CD4-positive, alpha-beta T cell treated with Interleukin-2 at 100 ng/mL for 4 hours (primary cell): ENCODE data around the gene PHACTR4.
"Not testable (repeated sequence)": the region's sequence is repeated elsewhere in the genome, so short reads cannot be mapped to it uniquely, and the experiment has no call there.

ENCODE experiments used
- DNase-seq: peaks from one replicate; pipeline ENCODE4 v3.0.0-alpha.2; 2020; ENCODE audit warnings: low spot score

PHACTR4 gene

DNA sequence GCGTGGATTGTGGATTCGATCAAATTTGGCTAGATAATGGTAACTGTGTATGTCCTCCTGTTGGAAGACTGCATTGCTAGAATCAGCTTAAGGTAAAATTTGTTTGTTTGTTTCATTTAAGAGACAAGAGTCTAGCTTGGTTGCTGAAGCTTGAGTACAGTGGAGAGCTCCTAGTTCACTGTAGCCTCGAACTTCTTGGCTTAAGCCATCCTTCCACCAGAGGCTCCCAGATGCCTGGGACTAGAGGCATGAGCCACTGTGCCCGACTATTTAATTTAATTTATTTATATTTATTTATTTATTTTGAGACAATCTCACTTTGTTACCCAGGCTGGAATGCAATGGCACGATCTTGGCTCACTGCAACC is 1.5 kb downstream of the PHACTR4 start:
- DNase-seq, result no peak

DNA sequence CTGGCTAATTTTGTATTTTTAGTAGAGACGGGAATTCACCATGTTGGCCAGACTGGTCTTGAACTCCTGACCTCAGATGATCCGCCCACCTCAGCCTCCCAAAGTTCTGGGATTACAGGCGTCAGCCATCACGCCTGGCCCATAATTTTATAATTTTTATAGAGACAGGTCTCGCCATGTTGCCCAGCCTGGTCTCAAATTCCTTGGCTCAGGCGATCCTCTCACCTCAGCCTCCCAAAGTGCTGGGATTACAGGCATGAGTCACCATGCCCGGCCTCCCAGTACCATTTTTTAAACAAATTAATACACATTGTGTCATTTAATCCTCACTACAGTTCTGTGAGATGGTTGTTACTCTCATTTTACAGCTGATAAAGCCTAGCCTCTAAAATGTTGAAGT is 3.9 kb downstream of the PHACTR4 start:
- DNase-seq, result not testable (repeated sequence)

DNA sequence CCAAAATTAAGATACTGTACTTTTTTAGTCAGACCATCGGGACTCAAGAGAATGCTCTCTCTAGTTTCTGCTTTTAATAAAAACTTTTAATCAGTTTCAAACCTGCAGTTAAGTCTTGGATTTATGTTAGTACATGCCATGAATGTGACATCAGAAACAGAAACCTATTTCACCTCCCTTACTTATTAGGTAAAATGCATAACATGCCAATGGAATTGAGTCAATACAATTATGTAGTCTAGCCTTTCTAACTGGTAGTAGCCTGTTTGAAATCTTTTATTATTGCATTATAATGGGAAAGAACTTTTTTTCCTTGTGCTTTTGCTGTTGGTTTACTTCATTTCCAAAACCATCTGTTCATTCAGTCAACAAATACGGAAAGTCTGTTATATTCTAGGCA is 4.8 kb downstream of the PHACTR4 start:
- no peak for DNase-seq

DNA sequence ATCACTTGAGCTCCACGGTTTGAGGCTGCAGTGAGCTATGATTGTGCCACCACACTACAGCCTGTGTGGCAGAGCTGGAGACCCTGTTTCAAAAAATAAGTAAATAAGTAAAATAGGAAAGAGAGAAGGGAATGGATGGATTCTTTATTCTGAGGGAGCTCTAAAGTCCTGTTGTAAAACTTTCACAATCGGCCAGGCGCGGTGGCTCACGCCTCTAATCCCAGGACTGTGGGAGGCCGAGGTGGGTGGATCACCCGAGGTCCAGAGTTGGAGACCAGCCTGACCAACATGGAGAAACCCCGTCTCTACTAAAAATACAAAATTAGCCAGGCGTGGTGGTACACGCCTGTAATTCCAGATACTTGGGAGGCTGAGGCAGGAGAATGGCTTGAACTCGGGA is 6.1 kb downstream of the PHACTR4 start:
- DNase-seq, result not testable (repeated sequence)

DNA sequence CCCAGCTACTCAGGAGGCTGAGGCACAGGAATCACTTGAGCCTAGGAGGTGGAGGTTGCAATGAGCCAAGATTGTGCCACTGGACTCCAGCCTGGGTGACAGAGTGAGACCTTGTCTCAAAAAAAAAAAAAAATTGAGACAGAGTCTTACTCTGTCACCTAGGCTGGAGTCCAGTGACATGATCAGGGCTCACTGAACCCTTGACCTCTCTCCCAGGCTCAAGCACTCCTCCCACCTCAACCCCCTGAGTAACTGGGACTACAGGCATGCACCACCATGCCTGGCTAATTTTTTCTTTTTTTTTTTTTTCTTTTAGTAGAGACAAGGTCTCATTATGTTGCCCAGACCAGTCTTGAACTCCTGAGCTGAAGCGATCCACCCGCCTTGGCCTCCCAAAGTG is 6.7 kb downstream of the PHACTR4 start:
- DNase-seq, result not testable (repeated sequence)

DNA sequence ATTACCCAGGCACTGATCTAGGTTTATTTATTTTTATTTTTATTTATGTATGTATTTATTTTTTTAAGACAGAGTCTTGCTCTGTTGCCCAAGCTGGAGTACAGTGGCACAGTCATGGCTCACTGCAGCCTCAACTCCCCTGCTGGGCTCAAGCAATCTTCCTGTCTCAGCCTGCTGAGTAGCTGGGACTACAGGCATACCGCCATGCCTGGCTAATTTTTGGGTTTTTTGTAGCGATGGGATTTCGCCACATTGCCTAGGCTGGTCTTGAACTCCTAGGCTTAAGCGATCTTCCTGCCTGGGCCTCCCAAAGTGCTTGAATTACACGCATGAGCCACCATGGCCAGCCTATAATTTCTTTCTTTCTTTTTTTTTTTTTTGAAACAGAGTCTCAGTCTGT is 9.4 kb downstream of the PHACTR4 start:
- no peak for DNase-seq

DNA sequence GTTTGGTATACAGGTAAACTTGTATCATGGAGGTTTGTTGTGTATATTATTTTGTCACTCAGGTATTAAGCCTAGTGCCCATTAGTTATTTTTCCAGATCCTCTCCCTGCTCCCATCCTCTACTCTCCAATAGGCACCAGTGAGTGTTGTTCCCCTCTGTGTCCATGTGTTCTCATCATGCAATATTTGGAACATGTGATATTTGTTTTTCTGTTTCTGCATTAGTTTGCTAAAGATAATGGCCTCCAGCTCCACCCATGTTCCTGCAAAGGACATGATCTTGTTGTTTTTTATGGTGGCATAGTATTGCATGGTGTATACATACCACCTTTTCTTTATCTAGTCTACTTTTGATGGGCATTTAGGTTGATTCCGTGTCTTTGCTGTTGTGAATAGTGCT is 10.9 kb downstream of the PHACTR4 start:
- DNase-seq, result no peak

DNA sequence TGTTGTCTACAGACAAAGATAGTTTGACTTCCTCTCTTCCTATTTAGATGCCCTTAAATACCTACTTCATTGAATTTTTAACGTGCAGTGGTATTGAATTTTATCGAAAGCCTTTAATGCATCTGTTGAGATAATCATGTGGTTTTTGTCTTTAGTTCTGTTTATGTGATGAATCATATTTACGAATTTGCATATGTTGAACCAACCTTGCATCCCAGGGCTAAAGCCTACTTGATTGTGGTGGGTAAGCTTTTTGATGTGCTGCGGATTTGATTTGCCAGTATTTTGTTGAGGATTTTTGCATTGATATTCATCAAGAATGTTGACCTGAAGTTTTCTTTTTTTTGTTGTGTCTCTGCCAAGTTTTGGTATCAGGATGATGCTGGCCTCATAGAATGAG is 14.2 kb downstream of the PHACTR4 start:
- DNase-seq, result not testable (repeated sequence)

DNA sequence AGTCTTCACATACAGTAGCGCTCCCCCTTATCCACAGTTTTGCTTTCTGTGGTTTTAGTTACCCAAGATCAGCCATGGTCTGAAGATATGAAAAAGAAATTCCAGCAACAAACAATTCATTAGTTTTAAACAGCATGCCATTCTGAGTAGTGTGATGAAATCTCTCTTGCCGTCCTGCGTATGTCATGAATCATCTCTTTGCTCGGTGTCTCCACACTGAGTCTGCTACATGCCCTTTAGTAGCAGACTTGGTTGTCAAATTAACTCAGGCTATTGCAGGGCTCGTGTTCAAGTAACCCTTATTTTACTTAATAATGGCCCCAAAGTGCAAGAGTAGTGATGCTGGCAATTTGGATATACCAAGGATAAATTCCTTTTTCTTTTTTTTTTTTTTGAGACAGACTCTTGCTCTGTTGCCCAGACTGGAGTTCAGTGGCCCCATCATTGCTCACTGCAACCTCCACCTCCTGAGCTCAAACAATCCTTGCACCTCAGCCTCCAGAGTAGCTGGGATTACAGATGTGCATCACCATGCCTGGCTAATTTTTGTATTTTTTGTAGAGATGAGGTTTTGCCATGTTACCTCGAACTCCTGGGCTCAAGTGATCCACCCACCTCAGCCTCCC is 22.6 kb downstream of the PHACTR4 start:
- no peak for DNase-seq

DNA sequence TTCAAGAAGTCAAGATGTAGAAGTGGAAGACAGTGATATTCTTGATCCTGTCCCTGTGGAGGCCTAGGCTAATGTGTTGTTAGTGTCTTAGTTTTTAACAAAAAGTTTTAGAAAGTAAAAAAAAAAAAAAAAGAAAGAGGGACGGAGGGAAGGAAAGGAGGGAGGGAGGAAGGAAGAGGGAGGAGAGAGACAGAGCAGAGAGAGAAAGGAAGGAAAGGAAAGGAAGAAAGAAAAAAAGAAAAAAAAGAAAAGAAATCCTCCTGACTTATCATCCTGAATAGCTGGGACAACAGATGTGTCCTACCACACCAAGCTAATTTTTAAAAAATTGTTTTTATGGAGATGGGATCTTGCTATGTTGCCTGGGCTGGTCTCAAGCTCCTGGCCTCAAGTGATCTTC is 24.6 kb downstream of the PHACTR4 start:
- no peak for DNase-seq

DNA sequence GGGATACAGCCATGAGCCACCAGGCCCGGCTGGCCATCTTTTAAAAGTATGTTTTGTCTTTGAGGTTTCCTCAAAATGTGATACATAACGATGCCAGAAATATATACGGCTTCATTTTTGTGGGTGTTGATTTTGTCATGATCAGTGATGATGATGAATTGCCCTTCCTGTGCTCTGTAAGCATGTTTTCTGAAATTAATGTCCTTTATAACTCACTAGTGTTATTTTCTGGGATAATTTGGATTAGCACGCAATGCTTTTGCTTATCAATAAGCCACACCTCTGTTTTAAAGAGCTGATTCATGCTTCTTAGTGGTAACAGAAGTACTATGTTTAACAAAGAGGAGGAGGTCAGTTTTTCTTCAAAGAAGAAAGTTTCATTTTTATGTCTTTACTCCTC is 25.6 kb downstream of the PHACTR4 start:
- no peak for DNase-seq

DNA sequence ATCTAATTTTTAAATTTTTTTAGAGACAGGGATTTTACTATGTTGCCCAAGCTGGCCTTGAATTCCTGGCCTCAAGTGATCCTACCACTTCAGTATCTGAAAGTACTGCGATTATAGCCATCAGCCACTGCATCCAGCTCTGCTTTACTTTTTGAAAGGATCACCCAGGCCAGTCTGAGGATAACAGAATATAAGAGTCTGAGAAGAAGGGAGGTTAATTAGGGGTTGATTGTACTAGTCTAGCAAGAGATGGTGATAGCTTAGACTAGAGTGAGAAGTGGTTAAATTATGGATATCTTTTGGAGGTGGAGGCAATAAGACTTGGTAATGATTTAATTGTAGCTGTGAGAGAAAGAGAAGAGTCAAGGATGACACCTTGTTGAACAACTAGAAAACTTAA is 32.2 kb downstream of the PHACTR4 start:
- no peak for DNase-seq

DNA sequence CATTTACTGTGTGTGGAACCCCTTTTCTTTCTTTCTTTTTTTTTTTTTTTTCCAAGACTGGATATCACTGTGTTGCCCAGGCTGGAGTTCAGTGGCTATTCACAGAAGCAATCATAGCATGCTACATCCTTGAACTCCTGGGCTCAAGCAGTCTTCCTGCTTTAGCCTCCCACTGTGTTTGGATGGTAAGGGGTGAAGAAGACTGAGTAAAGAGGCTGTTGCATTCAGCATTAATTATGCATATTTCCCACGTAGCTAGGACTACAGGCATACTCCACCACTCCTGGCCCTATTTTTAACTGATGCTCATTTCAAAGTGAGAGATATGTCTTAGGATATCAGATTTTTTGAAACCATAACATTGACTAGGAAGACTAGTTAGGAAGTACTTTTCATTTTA is 39.5 kb downstream of the PHACTR4 start:
- no peak for DNase-seq

DNA sequence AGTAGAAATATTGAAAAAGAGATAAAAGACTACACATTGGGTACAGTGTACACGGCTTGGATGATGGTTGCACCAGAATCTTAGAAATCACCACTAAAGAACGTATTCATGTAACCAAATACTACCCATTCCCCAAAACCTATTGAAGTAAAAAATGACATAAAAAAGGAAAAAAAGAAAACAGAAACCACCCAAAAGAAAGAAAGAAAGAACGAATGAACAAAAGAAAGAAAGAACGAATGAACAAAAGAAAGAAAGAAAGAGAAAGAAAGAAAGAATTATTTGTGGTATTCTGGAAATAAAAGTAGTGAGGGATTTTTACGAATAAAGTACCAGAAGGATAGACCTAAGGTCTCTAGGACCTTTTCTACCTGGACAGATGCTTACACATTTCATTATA is 42.1 kb downstream of the PHACTR4 start:
- DNase-seq, result no peak

DNA sequence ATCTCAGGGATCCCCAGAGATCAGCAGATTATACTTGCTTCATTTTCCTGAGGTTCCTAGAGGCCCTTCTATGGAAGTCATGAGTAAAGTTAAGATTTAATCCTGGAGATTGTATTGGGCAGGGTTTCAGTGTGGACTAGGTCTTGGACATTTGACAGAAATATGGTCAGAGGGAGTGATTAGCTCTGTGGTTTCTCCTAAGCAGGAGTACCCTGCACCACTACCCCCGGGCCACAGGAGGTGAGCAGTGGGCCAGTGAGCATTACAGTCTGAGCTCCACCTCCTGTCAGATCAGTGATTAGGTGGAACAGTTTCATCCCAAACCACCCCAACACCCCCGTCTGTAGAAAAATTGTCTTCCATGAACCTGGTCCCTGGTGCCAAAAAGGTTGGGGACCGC is 43.2 kb downstream of the PHACTR4 start:
- DNase-seq, result no peak

DNA sequence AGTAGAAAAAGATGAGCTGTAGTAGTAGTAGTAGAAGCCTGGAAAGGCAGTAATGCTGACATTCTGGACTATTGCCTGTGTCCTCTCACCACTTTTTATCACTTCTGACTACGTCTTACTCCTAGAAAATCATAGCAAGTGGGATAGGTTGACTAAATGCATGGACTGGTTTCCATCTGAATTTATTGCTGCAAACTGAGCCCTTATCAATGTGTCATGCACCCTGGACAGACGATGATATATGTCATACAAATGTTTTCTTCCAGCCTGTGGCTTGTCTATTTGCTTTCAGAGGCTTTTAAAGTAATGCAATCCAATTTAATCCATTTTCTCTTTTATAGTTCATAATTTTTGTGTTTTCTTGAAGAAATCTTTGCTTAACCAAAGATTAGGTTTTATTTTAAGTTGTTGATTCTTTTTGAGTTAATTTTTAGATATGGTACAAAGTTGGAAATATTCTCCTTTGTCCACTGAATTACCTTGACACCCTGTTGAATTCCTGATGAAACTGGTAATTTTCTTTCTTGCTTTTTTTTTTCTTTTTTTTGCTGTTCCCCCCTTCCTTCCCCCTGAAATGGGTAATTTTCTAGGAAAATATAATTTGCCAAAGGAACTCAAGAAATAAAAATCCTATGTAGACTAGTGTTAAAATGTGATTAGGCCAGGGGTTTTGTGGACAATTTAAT is 47.1 kb downstream of the PHACTR4 start:
- DNase-seq, result no peak

DNA sequence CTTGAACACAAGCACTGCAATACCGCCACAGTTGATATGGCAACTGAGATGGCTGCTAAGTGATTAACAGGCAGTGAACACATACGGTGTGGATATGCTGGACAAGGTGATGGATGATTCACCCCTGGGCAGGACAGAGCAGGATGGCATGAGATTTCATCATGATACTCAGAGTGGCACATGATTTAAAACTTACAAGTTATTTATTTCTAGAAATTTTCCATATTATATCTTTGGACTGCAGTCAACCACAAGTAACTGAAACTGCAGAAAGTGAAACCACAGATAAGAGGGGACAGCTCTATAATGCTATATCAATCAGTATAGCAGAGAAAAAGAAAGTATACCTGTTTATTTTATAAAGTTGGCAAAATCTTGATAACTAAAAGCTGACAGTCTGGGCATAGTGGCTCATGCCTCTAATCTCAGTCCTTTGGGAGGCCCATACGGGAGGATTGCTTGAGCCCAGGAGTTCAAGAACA is 47.9 kb downstream of the PHACTR4 start:
- DNase-seq, result peak; percentile 30

DNA sequence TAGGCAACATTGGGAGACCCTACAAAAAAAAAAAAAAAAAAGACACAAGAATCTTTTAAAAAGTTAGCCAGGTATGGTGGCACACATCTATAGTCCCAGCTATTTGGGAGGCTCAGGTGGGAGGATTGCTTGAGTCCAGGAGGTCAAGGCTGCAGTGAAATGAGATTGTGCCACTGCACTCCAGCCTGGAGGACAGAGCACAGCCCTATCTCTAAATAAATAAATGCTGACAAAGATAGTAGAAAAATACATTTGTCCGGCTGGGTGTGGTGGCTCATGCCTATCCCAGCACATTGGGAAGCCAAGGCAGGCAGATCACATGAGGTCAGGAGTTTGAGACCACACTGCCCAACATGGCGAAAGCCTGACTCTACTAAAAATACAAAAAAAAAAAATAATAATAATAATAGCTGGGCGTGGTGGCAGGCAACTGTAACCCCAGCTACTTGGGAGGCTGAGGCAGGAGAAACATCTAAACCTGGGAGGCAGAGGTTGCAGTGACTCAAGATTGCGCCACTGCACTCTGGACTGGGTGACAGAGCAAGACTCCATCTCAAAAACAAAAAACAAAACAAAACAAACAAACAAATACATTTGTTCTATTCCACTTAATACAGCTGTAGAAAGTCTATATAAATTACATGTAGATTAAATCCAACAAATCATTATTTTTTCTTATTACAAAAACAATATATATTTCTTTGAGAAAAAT is 48.5 kb downstream of the PHACTR4 start:
- no peak for DNase-seq

DNA sequence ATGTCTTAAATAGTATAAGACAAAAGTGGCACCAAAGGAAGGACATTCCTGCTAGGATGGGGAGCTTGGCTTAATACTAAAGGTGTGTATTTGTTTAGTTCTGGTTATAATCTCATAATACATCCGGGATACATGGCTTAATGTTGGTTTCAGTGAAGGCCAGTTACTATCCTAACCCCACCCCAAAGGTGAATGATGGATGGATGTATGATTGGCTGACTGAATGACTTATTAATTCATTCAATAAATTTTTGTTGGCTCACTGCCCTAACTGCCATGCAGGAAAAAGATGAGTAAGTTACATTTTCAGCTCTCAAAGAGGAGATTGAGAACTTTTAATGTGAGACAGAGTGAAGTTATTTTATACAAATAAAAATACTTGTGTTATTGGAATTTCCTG is 52.2 kb downstream of the PHACTR4 start:
- no peak for DNase-seq

DNA sequence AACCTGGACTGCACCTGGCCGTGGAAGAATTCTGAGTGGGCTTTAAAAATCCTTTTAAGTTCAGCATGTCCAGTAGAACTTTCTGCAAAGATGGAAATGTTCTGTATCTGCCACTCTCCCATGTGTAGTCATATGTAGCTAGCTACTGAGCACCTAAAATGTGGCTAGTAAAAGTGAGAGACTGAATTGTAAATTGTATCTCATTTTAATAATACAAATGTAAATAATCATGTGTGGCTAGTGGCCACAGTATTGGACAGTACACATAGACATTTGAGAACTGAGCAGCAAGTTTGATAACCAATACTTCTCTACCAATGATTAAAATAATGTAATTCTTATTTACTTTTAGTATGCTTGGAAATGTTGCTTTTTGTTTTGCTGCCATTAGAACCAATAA is 57.3 kb downstream of the PHACTR4 start:
- no peak for DNase-seq

DNA sequence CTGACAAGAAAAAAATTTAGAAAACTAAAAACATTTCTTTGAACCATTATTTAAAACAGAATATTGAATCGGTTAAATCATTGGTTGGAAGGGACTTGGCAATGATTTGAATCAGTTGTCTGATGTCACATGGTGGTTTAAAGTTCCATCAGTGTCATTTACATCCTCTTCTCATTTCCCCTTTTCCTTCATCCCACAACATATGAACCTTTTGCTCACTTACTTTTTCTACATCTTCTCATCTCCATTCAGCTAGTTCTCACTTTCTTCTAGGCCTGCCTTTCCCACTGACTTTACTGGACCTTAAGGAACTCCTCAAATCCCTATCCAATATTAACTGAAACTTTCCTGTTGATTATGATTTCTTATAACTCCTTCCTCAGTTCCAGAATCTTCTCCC is 58.5 kb downstream of the PHACTR4 start:
- no peak for DNase-seq

DNA sequence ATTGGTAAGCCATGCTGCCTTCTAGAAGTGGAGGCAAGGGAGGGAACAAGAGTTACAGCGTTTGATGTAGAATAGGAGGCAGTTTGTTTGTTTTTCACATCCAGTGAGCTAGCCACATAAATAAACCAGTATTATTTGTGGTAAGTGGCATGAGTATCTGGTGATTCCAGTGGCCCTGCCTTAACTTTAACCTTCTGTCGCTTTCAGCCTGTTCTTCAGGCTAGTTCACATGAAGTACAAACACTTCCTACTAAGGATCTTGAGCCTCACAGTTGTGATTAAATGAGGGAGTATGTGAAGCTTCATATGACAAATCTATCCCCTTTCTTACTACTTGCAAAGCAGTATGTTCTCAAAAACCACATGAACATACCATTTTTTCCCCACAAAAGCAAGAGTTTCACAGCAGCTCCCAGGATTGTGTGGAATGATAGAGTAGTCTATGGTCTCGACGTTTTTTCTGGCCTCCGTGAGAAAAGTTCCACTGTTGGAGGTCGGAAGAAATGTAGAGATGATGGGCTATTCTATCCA is 59.5 kb downstream of the PHACTR4 start:
- no peak for DNase-seq

DNA sequence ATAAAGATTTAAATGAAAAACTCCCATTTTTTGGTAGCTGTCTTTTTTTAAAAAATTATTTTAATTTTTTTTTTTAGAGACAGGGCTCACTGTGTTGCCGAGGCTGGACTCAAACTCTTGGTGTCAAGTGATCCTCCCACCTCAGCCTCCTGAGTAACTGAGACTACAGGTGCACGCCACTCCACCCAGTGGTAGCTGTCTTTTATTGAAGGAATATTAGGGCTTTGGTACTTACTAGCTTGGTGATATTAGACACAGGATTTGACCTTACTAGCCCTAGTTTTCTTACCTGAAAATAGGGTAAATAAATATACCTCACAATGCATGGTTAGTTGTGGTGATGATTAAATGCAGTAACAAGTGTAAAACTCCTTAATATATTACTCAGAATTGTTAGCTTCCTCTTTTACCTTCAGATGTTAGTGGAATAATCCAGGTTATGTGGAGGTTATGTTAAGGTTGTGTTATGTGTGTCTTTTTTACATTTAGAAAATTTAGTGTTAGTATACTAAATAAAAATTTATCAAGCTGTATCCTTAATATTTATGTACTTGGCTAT is 66.8 kb downstream of the PHACTR4 start:
- no peak for DNase-seq
